H9 (cell line): Measurements from ENCODE around the gene NSUN7. TPM values are rescaled to one million over a fixed set of nuclear protein-coding genes. Genes with fewer than 3 reads are reported as not detected.

ENCODE experiments used
- DNase-seq: peaks from one replicate; pipeline ENCODE4 v3.0.0-alpha.2; 2017
- H2AFZ ChIP-seq: one replicate; pipeline ENCODE4 v1.6.1; 2013; ENCODE audit warnings: mild to moderate bottlenecking, low read length, control low read depth, moderate library complexity
- H2AK5ac ChIP-seq: 2 replicates; pipeline ENCODE4 v1.6.1; 2013; ENCODE audit warnings: low read length, control low read depth, mixed read lengths; ENCODE audit not compliant: insufficient read length
- H2BK120ac ChIP-seq: one replicate; pipeline ENCODE4 v1.6.1; 2013; ENCODE audit warnings: low read depth, mild to moderate bottlenecking, low read length, control low read depth, inconsistent platforms; ENCODE audit not compliant: poor library complexity, severe bottlenecking
- H2BK12ac ChIP-seq: 2 replicates; pipeline ENCODE4 v1.6.1; 2013; ENCODE audit warnings: low read length, control low read depth, mixed read lengths, low read depth; ENCODE audit not compliant: insufficient read length
- H2BK15ac ChIP-seq: 2 replicates; pipeline ENCODE4 v1.6.1; 2013; ENCODE audit warnings: low read depth, low read length, control low read depth
- H2BK20ac ChIP-seq: one replicate; pipeline ENCODE4 v1.6.1; 2013; ENCODE audit warnings: low read depth, mild to moderate bottlenecking, low read length, control low read depth, inconsistent platforms; ENCODE audit not compliant: poor library complexity, severe bottlenecking
- H2BK5ac ChIP-seq: 2 replicates; pipeline ENCODE4 v1.6.1; 2013; ENCODE audit warnings: low read length, control low read depth, mixed read lengths; ENCODE audit not compliant: insufficient read length
- H3K14ac ChIP-seq: 2 replicates; pipeline ENCODE4 v1.6.1; 2013; ENCODE audit warnings: low read length, control low read depth; ENCODE audit not compliant: insufficient read depth
- H3K18ac ChIP-seq: 2 replicates; pipeline ENCODE4 v1.6.1; 2013; ENCODE audit warnings: low read depth, mild to moderate bottlenecking, mixed read lengths, low read length, control low read depth; ENCODE audit not compliant: insufficient read length
- H3K23ac ChIP-seq: 2 replicates; pipeline ENCODE4 v1.6.1; 2013; ENCODE audit warnings: low read length, control low read depth, mixed read lengths, low read depth; ENCODE audit not compliant: insufficient read length
- H3K23me2 ChIP-seq: 2 replicates; pipeline ENCODE4 v1.6.1; 2013; ENCODE audit warnings: low read depth, mild to moderate bottlenecking, mixed read lengths, low read length, control low read depth; ENCODE audit not compliant: insufficient read length, poor library complexity, severe bottlenecking
- H3K27ac ChIP-seq: 2 replicates; pipeline ENCODE4 v1.5.1; 2013; ENCODE audit warnings: low read length, control low read depth, mixed read lengths, low read depth; ENCODE audit not compliant: insufficient read length
- H3K27me3 ChIP-seq: 2 replicates; pipeline ENCODE4 v1.6.1; 2013; ENCODE audit warnings: low read length, control low read depth, inconsistent platforms; ENCODE audit not compliant: insufficient read depth
- H3K4ac ChIP-seq: 2 replicates; pipeline ENCODE4 v1.6.1; 2013; ENCODE audit warnings: low read depth, mild to moderate bottlenecking, control low read depth, inconsistent platforms, low read length, moderate library complexity
- H3K4me1 ChIP-seq: 2 replicates; pipeline ENCODE4 v1.6.1; 2013; ENCODE audit warnings: low read length, control low read depth, inconsistent platforms; ENCODE audit not compliant: insufficient read depth
- H3K4me2 ChIP-seq: 2 replicates; pipeline ENCODE4 v1.6.1; 2013; ENCODE audit warnings: low read length, control low read depth, mixed read lengths; ENCODE audit not compliant: insufficient read length, insufficient read depth
- H3K56ac ChIP-seq: 2 replicates; pipeline ENCODE4 v1.6.1; 2013; ENCODE audit warnings: low read depth, mild to moderate bottlenecking, mixed read lengths, low read length, control low read depth; ENCODE audit not compliant: insufficient read length
- H3K79me1 ChIP-seq: 2 replicates; pipeline ENCODE4 v1.6.1; 2013; ENCODE audit warnings: low read depth, mild to moderate bottlenecking, moderate library complexity, low read length, control low read depth, inconsistent platforms; ENCODE audit not compliant: insufficient read depth, poor library complexity, severe bottlenecking
- H3K79me2 ChIP-seq: 2 replicates; pipeline ENCODE4 v1.6.1; 2013; ENCODE audit warnings: low read length, control low read depth, inconsistent platforms; ENCODE audit not compliant: insufficient read depth
- H3K9ac ChIP-seq: 2 replicates; pipeline ENCODE4 v1.6.1; 2013; ENCODE audit warnings: low read length, control low read depth, mixed read lengths; ENCODE audit not compliant: insufficient read length; ENCODE audit errors: extremely low read depth
- H3K9me3 ChIP-seq: one replicate; pipeline ENCODE4 v1.6.1; 2013; ENCODE audit warnings: low read depth, low read length, inconsistent platforms; ENCODE audit not compliant: control insufficient read depth
- H3T11ph ChIP-seq: one replicate; pipeline ENCODE4 v1.6.1; 2013; ENCODE audit warnings: mild to moderate bottlenecking, low read length, control low read depth, inconsistent platforms
- H4K20me1 ChIP-seq: one replicate; pipeline ENCODE4 v1.6.1; 2013; ENCODE audit not compliant: control insufficient read depth, insufficient read length, insufficient read depth
- H4K5ac ChIP-seq: 2 replicates; pipeline ENCODE4 v1.6.1; 2013; ENCODE audit warnings: low read depth, mild to moderate bottlenecking, mixed read lengths, low read length, control low read depth; ENCODE audit not compliant: insufficient read length
- H4K8ac ChIP-seq: replicated peaks from 2 replicates; pipeline ENCODE4 v1.6.1; 2013; ENCODE audit warnings: low read length, control low read depth, mixed read lengths, low read depth; ENCODE audit not compliant: insufficient read length
- H4K91ac ChIP-seq: 2 replicates; pipeline ENCODE4 v1.6.1; 2013; ENCODE audit warnings: low read depth, mild to moderate bottlenecking, moderate library complexity, mixed read lengths, low read length, control low read depth; ENCODE audit not compliant: insufficient read length
- H3K27ac Mint-ChIP-seq, 3 experiments: 2 replicates in 2 of 3; 3 replicates in 1 of 3; pipeline ENCODE4 v1.8.0; 2020 to 2021; ENCODE audit warnings: mixed read lengths in 3 of 3, mild to moderate bottlenecking in 1 of 3, moderate library complexity in 1 of 3
- H3K27me3 Mint-ChIP-seq: 2 replicates; pipeline ENCODE4 v1.8.0; 2021; ENCODE audit warnings: low read depth, mild to moderate bottlenecking, moderate library complexity, mixed read lengths
- H3K36me3 Mint-ChIP-seq, 3 experiments: 2 replicates in 2 of 3; 3 replicates in 1 of 3; pipeline ENCODE4 v1.8.0; 2020 to 2021; ENCODE audit warnings: low read depth in 3 of 3, mixed read lengths in 3 of 3; ENCODE audit not compliant: insufficient read depth in 1 of 3
- H3K4me1 Mint-ChIP-seq, 2 experiments: 2 replicates each; pipeline ENCODE4 v1.8.0; 2020; ENCODE audit warnings: mixed read lengths in 2 of 2
- H3K4me3 Mint-ChIP-seq, 2 experiments: 2 replicates in 1 of 2; 3 replicates in 1 of 2; pipeline ENCODE4 v1.8.0; 2020 to 2021; ENCODE audit warnings: mild to moderate bottlenecking in 2 of 2, mixed read lengths in 2 of 2, moderate library complexity in 1 of 2
- H3K9me3 Mint-ChIP-seq, 2 experiments: 2 replicates in 1 of 2; 3 replicates in 1 of 2; pipeline ENCODE4 v1.8.0; 2020; ENCODE audit warnings: mild to moderate bottlenecking in 2 of 2, mixed read lengths in 2 of 2, moderate library complexity in 1 of 2
- WGBS: extraction: QIAGEN DNeasy Blood & Tissue Kit; methylation state at CpG from one replicate; pipeline ENCODE4 v1.1.7; 2013; ENCODE audit warnings: missing lambda C conversion rate, low lambda C conversion rate, mixed read lengths; ENCODE audit not compliant: insufficient read length; ENCODE audit errors: extremely low coverage; 5-methylcytosine and 5-hydroxymethylcytosine counted together
- total RNA-seq: library from RNA; stranded (reverse); gene quantifications from 2 replicates; pipeline ENCODE4 v1.2.1, GENCODE V29; 2021
- TF ChIP-seq, protein P1 (sequence below): fragments of 200-600 bp; sonication (generic); conservative IDR thresholded peaks from 3 replicates; pipeline ENCODE4 v1.8.0; 2021; ENCODE audit warnings: antibody characterized with exemption, mild to moderate bottlenecking

The NSUN7 gene
- total RNA-seq, 1 experiment from 2014 or later, result 15.9 TPM

DNA sequence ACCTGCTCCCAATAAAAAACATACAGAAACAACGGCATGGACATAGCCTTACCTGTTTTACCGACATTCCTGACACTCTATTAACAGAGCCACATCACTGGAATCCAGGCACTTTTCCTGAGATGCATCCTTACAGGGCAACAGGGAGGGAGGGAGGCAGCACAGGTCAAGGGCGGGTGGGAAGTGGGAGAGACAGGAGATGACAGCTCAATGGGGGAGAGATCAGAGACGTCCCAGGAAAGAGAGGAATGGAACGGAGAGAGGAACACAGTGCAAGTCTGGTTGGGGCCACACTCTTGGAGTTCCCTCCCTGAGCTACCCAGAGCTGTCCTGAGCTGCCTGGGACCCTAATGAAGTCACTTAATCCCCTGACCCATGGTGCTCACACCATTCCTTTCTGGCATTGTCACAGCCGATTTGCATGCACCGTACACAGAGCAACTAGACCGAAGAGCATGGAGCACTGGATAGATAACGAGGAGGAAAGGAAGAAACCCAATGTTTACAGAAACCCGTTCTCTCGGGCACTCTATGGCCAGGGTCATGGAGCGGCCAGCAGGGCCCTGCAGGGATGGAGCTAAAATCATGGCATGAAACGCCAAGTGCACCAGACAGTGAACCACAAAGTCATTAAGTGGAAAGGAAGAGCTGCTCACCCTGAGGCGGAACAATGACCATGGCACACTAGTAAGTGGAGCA lies 93.1 kb downstream of the NSUN7 start:
- Histone ChIP-seq H2BK15ac (no peak overlapping the region), H3K4ac (no peak overlapping the region), H3K79me1 (no peaks in the 10 kb centered on the region), H3K56ac (no peak overlapping the region), H2BK120ac (no peak overlapping the region), H4K5ac (no peak overlapping the region), H4K8ac (no peak overlapping the region), H3K23me2 (no peaks in the 10 kb centered on the region), H2AK5ac (no peak overlapping the region), H4K20me1 (no peaks in the 10 kb centered on the region), H3K23ac (no peak overlapping the region), H2BK5ac (no peak overlapping the region), H3K14ac (no peak overlapping the region), H3K27me3 (no peaks in the 10 kb centered on the region), H3K4me2 (no peak overlapping the region), H3K27ac (no peak overlapping the region), H2AFZ (no peak overlapping the region), H2BK20ac (no peak overlapping the region), H3K9ac (no peak overlapping the region), H3K79me2 (peaks cover 6% of the 10 kb centered on the region; the same call in 1 of the 2 replicates), H3K18ac (no peak overlapping the region), H3T11ph (no peak overlapping the region), H4K91ac (no peak overlapping the region), H3K4me1 (peaks cover 5% of the 10 kb centered on the region; the same call in 1 of the 2 replicates), H3K9me3 (no peaks in the 10 kb centered on the region), H2BK12ac (no peak overlapping the region)
- Mint-ChIP-seq H3K9me3 (no peaks in the 10 kb centered on the region), H3K36me3 (peaks cover 0 to 8% (median 2%) of the 10 kb centered on the region in 3 experiments; a peak in 4 of 7 replicates), H3K4me1 (peaks cover 32 to 34% of the 10 kb centered on the region in 2 experiments), H3K27me3 (no peaks in the 10 kb centered on the region), H3K4me3 (no peak overlapping the region), H3K27ac (peak overlapping the region in 1 of 3 experiments; percentile 3; a peak in 1 of 7 replicates)
- no CpG with 5 or more reads among the region's 14 CpGs for WGBS
- DNase-seq, result no peak
- TF ChIP-seq, protein P1, sequence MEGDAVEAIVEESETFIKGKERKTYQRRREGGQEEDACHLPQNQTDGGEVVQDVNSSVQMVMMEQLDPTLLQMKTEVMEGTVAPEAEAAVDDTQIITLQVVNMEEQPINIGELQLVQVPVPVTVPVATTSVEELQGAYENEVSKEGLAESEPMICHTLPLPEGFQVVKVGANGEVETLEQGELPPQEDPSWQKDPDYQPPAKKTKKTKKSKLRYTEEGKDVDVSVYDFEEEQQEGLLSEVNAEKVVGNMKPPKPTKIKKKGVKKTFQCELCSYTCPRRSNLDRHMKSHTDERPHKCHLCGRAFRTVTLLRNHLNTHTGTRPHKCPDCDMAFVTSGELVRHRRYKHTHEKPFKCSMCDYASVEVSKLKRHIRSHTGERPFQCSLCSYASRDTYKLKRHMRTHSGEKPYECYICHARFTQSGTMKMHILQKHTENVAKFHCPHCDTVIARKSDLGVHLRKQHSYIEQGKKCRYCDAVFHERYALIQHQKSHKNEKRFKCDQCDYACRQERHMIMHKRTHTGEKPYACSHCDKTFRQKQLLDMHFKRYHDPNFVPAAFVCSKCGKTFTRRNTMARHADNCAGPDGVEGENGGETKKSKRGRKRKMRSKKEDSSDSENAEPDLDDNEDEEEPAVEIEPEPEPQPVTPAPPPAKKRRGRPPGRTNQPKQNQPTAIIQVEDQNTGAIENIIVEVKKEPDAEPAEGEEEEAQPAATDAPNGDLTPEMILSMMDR, result no peak
